KG1 (cell line): ENCODE measurements around the gene KCNMB3.

Experiments
- DNase-seq: peaks from one replicate; lab custom pipeline; 2025; lab: John Stamatoyannopoulos, UW

KCNMB3 gene

GRCh38 chr3:179196098-179196497 lies 54.8 kb downstream of the KCNMB3 start:
- DNase-seq: no peak

GRCh38 chr3:179194931-179195330 lies 56.0 kb downstream of the KCNMB3 start:
- DNase-seq: no peak
